GM23338 (cell line): ENCODE results near the gene FAAH. TPM values are rescaled to one million over a fixed set of nuclear protein-coding genes. Genes with fewer than 3 reads are reported as not detected.

Source experiments
- ATAC-seq: fragments of 200-7000 bp; cut with Tn5 transposase; 3 replicates; pipeline ENCODE4 v1.9.1; 2020
- DNase-seq: peaks from one replicate; pipeline ENCODE4 v3.0.0-alpha.2; 2015; ENCODE audit warnings: low spot score
- H2AFZ ChIP-seq: fragments of 200-600 bp; sonication (generic); 2 replicates; pipeline ENCODE4 v1.8.0; 2016; ENCODE audit warnings: antibody characterized with exemption, mild to moderate bottlenecking, moderate library complexity
- H3F3A ChIP-seq: fragments of 200-600 bp; sonication (generic); replicated peaks from 2 replicates; pipeline ENCODE4 v1.8.0; 2017; ENCODE audit warnings: antibody characterized with exemption, mixed run types, low read depth
- H3K27ac ChIP-seq: fragments of 200-600 bp; sonication (generic); 2 replicates; pipeline ENCODE4 v1.6.1; 2016; ENCODE audit warnings: low read depth
- H3K27me3 ChIP-seq: fragments of 200-600 bp; sonication (generic); 2 replicates; pipeline ENCODE4 v1.8.0; 2016; ENCODE audit warnings: mild to moderate bottlenecking, mixed run types, moderate library complexity; ENCODE audit not compliant: insufficient read depth
- H3K36me3 ChIP-seq: fragments of 200-600 bp; sonication (generic); 2 replicates; pipeline ENCODE4 v1.8.0; 2016; ENCODE audit warnings: mild to moderate bottlenecking; ENCODE audit not compliant: insufficient read depth
- H3K4me1 ChIP-seq: fragments of 200-600 bp; sonication (generic); 2 replicates; pipeline ENCODE4 v1.8.0; 2016; ENCODE audit warnings: mild to moderate bottlenecking, moderate library complexity; ENCODE audit not compliant: insufficient read depth
- H3K4me2 ChIP-seq: fragments of 200-600 bp; sonication (generic); 2 replicates; pipeline ENCODE4 v1.7.1; 2017; ENCODE audit warnings: mixed run types
- H3K4me3 ChIP-seq: fragments of 200-600 bp; sonication (generic); 2 replicates; pipeline ENCODE4 v1.6.1; 2016; ENCODE audit warnings: mixed run types
- H3K79me2 ChIP-seq: fragments of 200-600 bp; sonication (generic); replicated peaks from 2 replicates; pipeline ENCODE4 v1.8.0; 2017; ENCODE audit warnings: mild to moderate bottlenecking; ENCODE audit not compliant: insufficient read depth
- H3K9me2 ChIP-seq: fragments of 200-600 bp; sonication (generic); 2 replicates; pipeline ENCODE4 v1.8.0; 2017; ENCODE audit not compliant: insufficient read depth
- H4K20me1 ChIP-seq: fragments of 200-600 bp; sonication (generic); replicated peaks from 2 replicates; pipeline ENCODE4 v1.8.0; 2017; ENCODE audit warnings: mild to moderate bottlenecking; ENCODE audit not compliant: insufficient read depth
- H3K27ac Mint-ChIP-seq: 2 replicates; pipeline ENCODE4 v1.8.0; 2020; ENCODE audit warnings: inconsistent platforms, mild to moderate bottlenecking, moderate library complexity, mixed read lengths
- H3K27me3 Mint-ChIP-seq: 3 replicates; pipeline ENCODE4 v1.8.0; 2022; ENCODE audit warnings: low read depth, mild to moderate bottlenecking, moderate library complexity, mixed read lengths, inconsistent platforms; ENCODE audit not compliant: insufficient read depth, poor library complexity
- H3K36me3 Mint-ChIP-seq: 3 replicates; pipeline ENCODE4 v1.8.0; 2021; ENCODE audit warnings: low read depth, mild to moderate bottlenecking, inconsistent platforms, moderate library complexity, mixed read lengths
- H3K4me1 Mint-ChIP-seq: 3 replicates; pipeline ENCODE4 v1.8.0; 2020; ENCODE audit warnings: mild to moderate bottlenecking, inconsistent platforms, mixed read lengths
- H3K4me3 Mint-ChIP-seq: 3 replicates; pipeline ENCODE4 v1.8.0; 2021; ENCODE audit warnings: moderate library complexity, mild to moderate bottlenecking, inconsistent platforms, mixed read lengths
- H3K9me3 Mint-ChIP-seq: 3 replicates; pipeline ENCODE4 v1.8.0; 2020; ENCODE audit warnings: moderate library complexity, mild to moderate bottlenecking, inconsistent platforms, mixed read lengths
- CREB1 ChIP-seq: fragments of 250-450 bp; sonication (Bioruptor Pico); IDR thresholded peaks from 2 replicates; pipeline ENCODE4 v1.5.0; 2020; ENCODE audit warnings: low read depth, mild to moderate bottlenecking, moderate library complexity
- CTCF ChIP-seq, 2 experiments: fragments of 200-600 bp in 1 of 2; sonication (generic) in 1 of 2; conservative IDR thresholded peaks; 2 replicates each; pipeline versions ENCODE4 v1.5.1 to v1.6.1; 2016 to 2017; ENCODE audit warnings: antibody characterized with exemption in 2 of 2, low read depth in 2 of 2, mild to moderate bottlenecking in 2 of 2, moderate library complexity in 1 of 2
- ETS1 ChIP-seq: IDR thresholded peaks from 2 replicates; pipeline ENCODE4 v1.6.1; 2016; ENCODE audit warnings: antibody characterized with exemption
- EZH2 ChIP-seq: fragments of 200-600 bp; sonication (generic); IDR thresholded peaks from one replicate; pipeline ENCODE4 v1.8.0; 2017; ENCODE audit warnings: antibody characterized with exemption, mild to moderate bottlenecking, low read depth; ENCODE audit not compliant: unreplicated experiment
- JUNB ChIP-seq: IDR thresholded peaks from one replicate; pipeline ENCODE4 v1.6.1; 2016; ENCODE audit warnings: antibody characterized with exemption; ENCODE audit not compliant: unreplicated experiment
- NANOG ChIP-seq: IDR thresholded peaks from 2 replicates; pipeline ENCODE4 v1.6.1; 2016; ENCODE audit warnings: antibody characterized with exemption, borderline replicate concordance
- ZNF331 ChIP-seq: fragments of 250-450 bp; sonication (Bioruptor Pico); IDR thresholded peaks from 2 replicates; pipeline ENCODE4 v1.5.0; 2020; ENCODE audit warnings: low read depth, mild to moderate bottlenecking, moderate library complexity
- ZNF462 ChIP-seq: fragments of 250-450 bp; sonication (Bioruptor Pico); IDR thresholded peaks from 2 replicates; pipeline ENCODE4 v1.5.0; 2020; ENCODE audit warnings: mild to moderate bottlenecking, moderate library complexity
- polyA plus RNA-seq: library from polyadenylated mRNA; unstranded; fragments of >200 nt; fragmentation: Nextera tagmentation; extraction: Ambion mirVana; gene quantifications from 2 replicates; pipeline ENCODE4 v1.2.1, GENCODE V29; 2016
- total RNA-seq: library from RNA; depleted of rRNA; stranded (reverse); fragments of >200 nt; shearing (Covaris generic); gene quantifications from 2 replicates; pipeline ENCODE4 v1.2.3, GENCODE V29; 2014

Gene FAAH
- total and polyA plus RNA-seq, 2 experiments from 2014 or later: 10.7 to 24.0 TPM

- no peak for DNase-seq
- Histone ChIP-seq H3K9me2 (no peaks in the 10 kb centered on the region), H3K36me3 (no peaks in the 10 kb centered on the region), H3K4me1 (peaks cover 25% of the 10 kb centered on the region), H2AFZ (peak overlapping the region; percentile 83), H3K27ac (no peak overlapping the region), H3K27me3 (peaks cover 94% of the 10 kb centered on the region), H3F3A (0 out of 2 replicates have a peak, but pooled peaks cover 11% of the 10 kb centered on the region), H3K79me2 (no peaks in the 10 kb centered on the region), H3K4me2 (peak overlapping the region; percentile 79), H4K20me1 (peaks cover 5% of the 10 kb centered on the region; the same call in 1 of the 2 replicates), H3K4me3 (peak overlapping the region; percentile 51)
- TF ChIP-seq NANOG: no peak
- no peak for TF ChIP-seq ZNF331
- TF ChIP-seq ZNF462 (CRISPR knock-in tag): no peak
- no peak for TF ChIP-seq ETS1
- TF ChIP-seq JUNB: no peak
- peak; percentile 64 for TF ChIP-seq EZH2
- no peak for TF ChIP-seq CREB1 (CRISPR knock-in tag)
- TF ChIP-seq CTCF (conservative IDR thresholded peaks at IDR 0.05; ENCODE audit: low read depth in 2 of 2): no peak
- H3K27me3 Mint-ChIP-seq: peaks cover 77% of the 10 kb centered on the region
- peaks cover 30% of the 10 kb centered on the region for H3K4me1 Mint-ChIP-seq
- no peaks in the 10 kb centered on the region; the same call in 2 of the 3 replicates for H3K9me3 Mint-ChIP-seq
- H3K27ac Mint-ChIP-seq: no peak overlapping the region
- peak overlapping the region; percentile 51 for H3K4me3 Mint-ChIP-seq
- peak; percentile 3; the same call in 2 of the 3 replicates for ATAC-seq
- H3K36me3 Mint-ChIP-seq: no peaks in the 10 kb centered on the region; the same call in 2 of the 3 replicates
These were observed 58.8 kb downstream of the FAAH start for GRCh38 chr1:46452931-46453325.
